Measurements from ENCODE around the gene GNG7.

DNA sequence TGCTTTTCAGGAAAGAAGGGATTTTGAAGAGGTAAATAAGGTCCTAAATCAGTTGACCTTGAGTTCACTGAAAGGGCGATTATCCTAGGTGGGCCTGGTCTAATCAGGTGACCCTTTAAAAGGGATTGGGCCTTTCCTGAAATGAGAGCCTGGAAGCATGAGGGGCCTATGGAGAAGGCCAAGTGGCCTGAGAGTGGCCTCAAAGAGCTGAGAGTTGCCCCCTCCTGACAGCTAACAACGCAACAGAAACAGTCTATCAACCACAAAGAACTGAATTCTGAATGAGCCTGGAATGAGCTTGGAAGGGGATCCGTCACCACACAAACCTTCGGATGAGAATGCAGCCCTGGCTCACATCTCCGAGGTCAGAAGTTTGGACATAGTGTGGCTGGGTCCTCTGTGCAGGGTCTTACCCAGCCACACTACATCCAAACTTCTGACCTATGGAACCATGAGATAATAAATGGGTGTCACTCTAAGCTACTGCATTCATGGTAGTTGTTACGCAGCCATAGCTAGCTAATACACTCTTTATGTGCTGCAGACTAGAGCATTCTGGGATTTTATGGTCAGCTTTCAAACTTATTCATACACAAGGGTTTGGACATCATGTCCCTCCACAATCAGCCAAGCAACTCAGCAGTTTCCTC, 72.0 kb downstream of the GNG7 start:
- TF ChIP-seq, protein P1, sequence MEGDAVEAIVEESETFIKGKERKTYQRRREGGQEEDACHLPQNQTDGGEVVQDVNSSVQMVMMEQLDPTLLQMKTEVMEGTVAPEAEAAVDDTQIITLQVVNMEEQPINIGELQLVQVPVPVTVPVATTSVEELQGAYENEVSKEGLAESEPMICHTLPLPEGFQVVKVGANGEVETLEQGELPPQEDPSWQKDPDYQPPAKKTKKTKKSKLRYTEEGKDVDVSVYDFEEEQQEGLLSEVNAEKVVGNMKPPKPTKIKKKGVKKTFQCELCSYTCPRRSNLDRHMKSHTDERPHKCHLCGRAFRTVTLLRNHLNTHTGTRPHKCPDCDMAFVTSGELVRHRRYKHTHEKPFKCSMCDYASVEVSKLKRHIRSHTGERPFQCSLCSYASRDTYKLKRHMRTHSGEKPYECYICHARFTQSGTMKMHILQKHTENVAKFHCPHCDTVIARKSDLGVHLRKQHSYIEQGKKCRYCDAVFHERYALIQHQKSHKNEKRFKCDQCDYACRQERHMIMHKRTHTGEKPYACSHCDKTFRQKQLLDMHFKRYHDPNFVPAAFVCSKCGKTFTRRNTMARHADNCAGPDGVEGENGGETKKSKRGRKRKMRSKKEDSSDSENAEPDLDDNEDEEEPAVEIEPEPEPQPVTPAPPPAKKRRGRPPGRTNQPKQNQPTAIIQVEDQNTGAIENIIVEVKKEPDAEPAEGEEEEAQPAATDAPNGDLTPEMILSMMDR (conservative IDR thresholded peaks at IDR 0.05) = no peak
- TF ChIP-seq ZFX (IDR thresholded peaks at IDR 0.05) = no peak

Measured in C4-2B (cell line).